Neural crest cell (in vitro differentiated cells): Measurements from ENCODE around the gene RINT1. TPM values are rescaled to one million over a fixed set of nuclear protein-coding genes. Genes with fewer than 3 reads are reported as not detected.

Experiments
- DNase-seq: peaks from one replicate; pipeline ENCODE4 v3.0.0; 2021; ENCODE audit warnings: low read depth, mixed read lengths, low spot score
- H3K27ac Mint-ChIP-seq: one replicate; pipeline ENCODE4 v1.8.0; 2021; ENCODE audit warnings: mild to moderate bottlenecking, mixed read lengths; ENCODE audit not compliant: unreplicated experiment
- H3K27me3 Mint-ChIP-seq: 2 replicates; pipeline ENCODE4 v1.8.0; 2021; ENCODE audit warnings: low read depth, mild to moderate bottlenecking, mixed read lengths
- H3K36me3 Mint-ChIP-seq: 2 replicates; pipeline ENCODE4 v1.8.0; 2021; ENCODE audit warnings: low read depth, mild to moderate bottlenecking, mixed read lengths
- H3K4me1 Mint-ChIP-seq: 2 replicates; pipeline ENCODE4 v1.8.0; 2021; ENCODE audit warnings: mixed read lengths
- H3K4me3 Mint-ChIP-seq: one replicate; pipeline ENCODE4 v1.8.0; 2021; ENCODE audit warnings: mild to moderate bottlenecking, mixed read lengths
- H3K9me3 Mint-ChIP-seq: 2 replicates; pipeline ENCODE4 v1.8.0; 2021; ENCODE audit warnings: mixed read lengths
- CTCF ChIP-seq: fragments of 200-600 bp; sonication (generic); conservative IDR thresholded peaks from 2 replicates; pipeline ENCODE4 v1.5.0; 2021; ENCODE audit warnings: antibody characterized with exemption, mild to moderate bottlenecking
- total RNA-seq: library from RNA; stranded (reverse); gene quantifications from 2 replicates; pipeline ENCODE4 v1.2.1, GENCODE V29; 2021

The RINT1 gene
- total RNA-seq, 1 donor from 2014 or later, result 21.5 TPM

DNA sequence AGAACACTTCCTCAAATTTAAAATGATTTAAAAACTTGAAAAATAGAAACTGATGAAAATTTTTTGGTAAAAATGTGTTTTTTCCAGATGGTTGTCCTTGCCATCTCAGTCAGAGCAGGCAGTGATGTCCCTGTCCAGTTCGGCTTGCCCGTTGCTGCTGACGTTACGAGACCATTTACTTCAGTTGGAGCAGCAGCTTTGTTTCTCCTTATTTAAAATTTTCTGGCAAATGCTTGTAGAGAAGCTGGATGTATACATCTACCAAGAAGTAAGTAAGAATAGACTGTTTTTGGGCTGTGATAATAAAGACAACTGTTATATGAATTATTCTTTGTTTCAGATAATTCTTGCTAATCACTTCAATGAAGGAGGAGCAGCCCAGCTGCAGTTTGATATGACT lies 33.2 kb downstream of the RINT1 start:
- Mint-ChIP-seq H3K27me3 (no peaks in the 10 kb centered on the region), H3K4me1 (no peaks in the 10 kb centered on the region), H3K9me3 (no peaks in the 10 kb centered on the region), H3K36me3 (peaks cover 14% of the 10 kb centered on the region), H3K4me3 (no peak overlapping the region), H3K27ac (no peak overlapping the region)
- no peak for DNase-seq
- TF ChIP-seq CTCF, result no peak

- no peak overlapping the region for H3K4me3 Mint-ChIP-seq
- peaks cover 13% of the 10 kb centered on the region for H3K36me3 Mint-ChIP-seq
- H3K9me3 Mint-ChIP-seq, result no peaks in the 10 kb centered on the region
- no peak for TF ChIP-seq CTCF
- no peak overlapping the region for H3K27ac Mint-ChIP-seq
- H3K4me1 Mint-ChIP-seq, result no peaks in the 10 kb centered on the region
- DNase-seq, result no peak
- no peaks in the 10 kb centered on the region for H3K27me3 Mint-ChIP-seq
Measured at GRCh38 chr7:105567024-105567423, 35.0 kb downstream of the RINT1 start.

DNA sequence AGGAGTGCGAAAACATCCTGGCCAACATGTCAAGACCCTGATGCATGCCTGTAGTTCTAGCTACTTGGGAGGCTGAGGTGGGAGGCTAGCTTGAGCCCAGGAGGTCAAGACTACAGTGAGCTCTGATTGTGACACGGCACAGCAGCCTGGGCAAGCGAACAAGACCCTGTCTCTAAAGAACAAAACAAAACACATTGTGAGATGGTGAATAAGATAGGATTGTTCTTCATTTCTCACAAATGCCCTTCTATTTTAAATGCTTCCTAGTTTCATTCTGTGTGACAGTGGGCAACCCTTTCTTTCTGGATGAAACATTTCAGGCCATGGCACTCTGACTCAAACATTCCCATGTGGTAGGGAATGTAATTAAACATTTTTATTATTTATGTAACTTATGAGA lies 35.8 kb downstream of the RINT1 start:
- DNase-seq, result no peak
- Mint-ChIP-seq H3K4me1 (no peaks in the 10 kb centered on the region), H3K4me3 (no peak overlapping the region), H3K36me3 (peaks cover 15% of the 10 kb centered on the region), H3K27ac (peak overlapping the region; percentile 43), H3K27me3 (no peaks in the 10 kb centered on the region), H3K9me3 (no peaks in the 10 kb centered on the region)
- TF ChIP-seq CTCF, result no peak

GRCh38 chr7:105571891-105572290 lies 39.9 kb downstream of the RINT1 start:
- H3K27ac Mint-ChIP-seq, result no peak overlapping the region
- H3K27me3 Mint-ChIP-seq, result no peaks in the 10 kb centered on the region
- TF ChIP-seq CTCF, result no peak
- no peaks in the 10 kb centered on the region for H3K4me1 Mint-ChIP-seq
- H3K36me3 Mint-ChIP-seq, result peaks cover 8% of the 10 kb centered on the region
- H3K9me3 Mint-ChIP-seq, result peaks cover 2% of the 10 kb centered on the region
- H3K4me3 Mint-ChIP-seq, result no peak overlapping the region
- no peak for DNase-seq

DNA sequence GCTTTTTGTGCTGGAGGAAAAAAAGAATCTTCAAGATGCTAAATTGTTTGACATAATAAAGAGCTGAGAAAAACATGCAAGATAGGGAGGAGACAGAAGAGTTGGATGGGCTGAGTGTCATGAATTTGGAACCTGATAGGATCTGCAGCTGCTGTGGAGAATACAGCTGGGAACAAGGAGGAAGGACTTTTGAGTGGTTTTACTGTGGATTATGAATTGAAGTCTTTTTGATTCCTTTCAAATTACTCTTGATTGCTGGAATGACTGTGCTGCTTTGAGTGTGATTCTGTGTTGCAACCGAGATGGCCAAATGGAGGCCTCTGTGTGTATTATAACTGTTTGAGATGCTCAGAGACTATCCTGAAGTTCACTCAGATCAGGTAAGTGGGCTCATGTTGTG lies 45.2 kb downstream of the RINT1 start:
- no peak for TF ChIP-seq CTCF
- Mint-ChIP-seq H3K27me3 (no peaks in the 10 kb centered on the region), H3K9me3 (peaks cover 2% of the 10 kb centered on the region), H3K27ac (no peak overlapping the region), H3K4me3 (no peak overlapping the region), H3K36me3 (peaks cover under 1% of the 10 kb centered on the region), H3K4me1 (peaks cover 12% of the 10 kb centered on the region)
- DNase-seq, result no peak

DNA sequence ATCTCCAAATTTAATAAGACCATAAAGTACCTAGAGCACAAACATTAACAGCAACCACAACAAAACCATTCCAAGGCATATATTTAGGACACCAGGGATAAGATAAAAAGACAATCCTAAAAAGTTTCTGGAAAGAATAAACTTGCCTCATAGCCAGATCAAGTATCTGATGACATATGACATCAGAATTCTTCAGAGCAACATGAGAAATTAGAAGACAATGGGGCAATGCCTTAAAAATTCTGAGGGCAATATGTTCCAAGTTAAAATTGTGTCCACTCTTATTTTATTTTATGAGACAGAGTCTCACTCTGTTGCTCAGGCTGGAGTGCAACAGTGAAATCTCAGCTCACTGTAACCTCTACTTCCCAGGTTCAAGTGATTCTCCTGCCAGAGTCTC lies 46.5 kb downstream of the RINT1 start:
- Mint-ChIP-seq H3K4me1 (peaks cover 12% of the 10 kb centered on the region), H3K27ac (no peak overlapping the region), H3K36me3 (no peaks in the 10 kb centered on the region), H3K27me3 (no peaks in the 10 kb centered on the region), H3K9me3 (peaks cover 2% of the 10 kb centered on the region), H3K4me3 (no peak overlapping the region)
- TF ChIP-seq CTCF, result no peak
- DNase-seq, result no peak
